ENCODE results near the gene GTF2B.
"Not testable (repeated sequence)": the region's sequence is repeated elsewhere in the genome, so short reads cannot be mapped to it uniquely, and the experiment has no call there.

GTF2B gene

GRCh38 chr1:88883156-88883555 lies 8.2 kb downstream of the GTF2B start:
- DNase-seq (ENCODE audit: low spot score) = no peak

- DNase-seq (ENCODE audit: low spot score) = not testable (repeated sequence)
These were observed 10.7 kb downstream of the GTF2B start for GRCh38 chr1:88880717-88881116.

- no peak for DNase-seq (ENCODE audit: low spot score)
These were observed 12.6 kb downstream of the GTF2B start for GRCh38 chr1:88878731-88879130.

- DNase-seq (ENCODE audit: low spot score) = no peak
These were observed 13.5 kb downstream of the GTF2B start for GRCh38 chr1:88877911-88878310.

- DNase-seq (ENCODE audit: low spot score) = peak; percentile 48
These were observed 14.0 kb downstream of the GTF2B start for GRCh38 chr1:88877382-88877825.

- no peak for DNase-seq (ENCODE audit: low spot score)
These were observed 14.6 kb downstream of the GTF2B start for GRCh38 chr1:88876573-88877365.

GRCh38 chr1:88875595-88875994 lies 15.8 kb downstream of the GTF2B start:
- no peak for DNase-seq (ENCODE audit: low spot score)

- DNase-seq (ENCODE audit: low spot score) = no peak
These were observed 17.5 kb downstream of the GTF2B start for GRCh38 chr1:88873737-88874349.

- not testable (repeated sequence) for DNase-seq (ENCODE audit: low spot score)
These were observed 21.7 kb downstream of the GTF2B start for GRCh38 chr1:88869644-88870043.

GRCh38 chr1:88867743-88868521 lies 23.4 kb downstream of the GTF2B start:
- peak; percentile 41 for DNase-seq (ENCODE audit: low spot score)

GRCh38 chr1:88851303-88852063 lies 39.9 kb downstream of the GTF2B start:
- DNase-seq (ENCODE audit: low spot score) = no peak

- no peak for DNase-seq (ENCODE audit: low spot score)
These were observed 43.7 kb downstream of the GTF2B start for GRCh38 chr1:88847643-88848042.

- no peak for DNase-seq (ENCODE audit: low spot score)
These were observed 65.6 kb downstream of the GTF2B start for GRCh38 chr1:88825721-88826120.

- not testable (repeated sequence) for DNase-seq (ENCODE audit: low spot score)
These were observed 71.7 kb downstream of the GTF2B start for GRCh38 chr1:88819642-88820041.

- DNase-seq (ENCODE audit: low spot score) = no peak
These were observed 77.9 kb downstream of the GTF2B start for GRCh38 chr1:88813471-88813870.

GRCh38 chr1:88812366-88812765 lies 79.0 kb downstream of the GTF2B start:
- DNase-seq (ENCODE audit: low spot score) = no peak

GRCh38 chr1:88803444-88803843 lies 87.9 kb downstream of the GTF2B start:
- DNase-seq (ENCODE audit: low spot score) = no peak

- peak; percentile 63 for DNase-seq (ENCODE audit: low spot score)
These were observed 88.4 kb downstream of the GTF2B start for GRCh38 chr1:88802950-88803349.

All from GM03348 (cell line).